GM21526 (cell line): Measurements from ENCODE around the gene SLC46A2.

Experiments used
- ATAC-seq: cut with Tn5 transposase; IDR thresholded peaks from one replicate; pipeline ENCODE4 v1.9.1; 2021; ENCODE audit warnings: moderate library complexity; ENCODE audit not compliant: unreplicated experiment, low FRiP score

The SLC46A2 gene

GRCh38 chr9:112831969-112832368, 58.7 kb downstream of the SLC46A2 start:
- ATAC-seq, result no peak

GRCh38 chr9:112831281-112831851, 59.3 kb downstream of the SLC46A2 start:
- ATAC-seq, result no peak
